ENCODE results near the gene FAM53B.
"Not testable (repeated sequence)": the region's sequence is repeated elsewhere in the genome, so short reads cannot be mapped to it uniquely, and the experiment has no call there.

FAM53B gene

GRCh38 chr10:124744102-124745050 lies at the start of gene FAM53B:
Gene FAM53B (minus strand): TSS chr10:124744378. CDS start chr10:124706713, 37,665 bp downstream.
- no peak for FAIRE-seq

- FAIRE-seq = no peak
Observed at GRCh38 chr10:124792998-124793352, 48.8 kb upstream of the FAM53B start.

DNA sequence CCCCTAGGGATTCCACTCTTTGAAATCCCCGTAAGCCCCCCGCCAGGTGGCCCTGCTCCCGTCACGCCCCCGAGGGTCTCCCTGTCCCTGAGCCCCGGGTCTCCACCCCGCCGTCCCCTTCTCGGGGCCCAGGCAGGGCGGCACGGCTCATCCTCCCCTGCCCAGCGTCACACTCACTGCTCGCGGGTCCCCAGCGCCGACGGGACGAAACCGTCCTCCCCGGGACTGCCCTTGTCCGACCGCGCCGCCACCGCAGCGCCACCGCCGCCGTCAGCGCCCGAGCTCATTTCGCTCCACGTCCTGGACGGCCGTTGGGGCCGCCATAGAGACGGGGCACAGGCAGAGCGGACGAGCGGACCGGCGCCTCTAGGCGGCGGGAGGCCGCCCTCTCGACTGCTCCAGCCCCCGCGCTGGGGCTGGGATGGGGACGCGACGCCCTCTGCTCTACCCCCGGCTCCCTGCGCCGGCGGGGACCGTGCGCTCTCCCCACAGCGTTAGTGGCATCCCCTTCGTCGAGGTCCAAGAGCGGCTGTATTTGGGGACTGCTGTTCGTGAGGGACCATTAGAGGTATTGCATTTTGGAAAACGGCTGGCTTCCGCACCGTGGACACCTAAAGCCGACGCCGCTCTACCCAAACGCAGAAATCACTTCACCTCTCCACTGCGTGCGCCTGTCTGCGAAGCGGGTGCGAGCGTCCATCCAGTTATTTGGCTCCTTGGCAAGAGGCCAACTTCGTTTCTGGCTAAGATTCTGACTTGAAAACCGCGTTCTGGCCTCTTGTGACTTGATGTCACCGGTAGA lies 47.6 kb upstream of the FAM53B start, which contains the start of gene EEF1AKMT2:
Gene EEF1AKMT2, minus strand, starts transcription at position 341 of the 802 bp plus-strand sequence. Its CDS starts 54 bp downstream, at position 287.
- FAIRE-seq = no peak

DNA sequence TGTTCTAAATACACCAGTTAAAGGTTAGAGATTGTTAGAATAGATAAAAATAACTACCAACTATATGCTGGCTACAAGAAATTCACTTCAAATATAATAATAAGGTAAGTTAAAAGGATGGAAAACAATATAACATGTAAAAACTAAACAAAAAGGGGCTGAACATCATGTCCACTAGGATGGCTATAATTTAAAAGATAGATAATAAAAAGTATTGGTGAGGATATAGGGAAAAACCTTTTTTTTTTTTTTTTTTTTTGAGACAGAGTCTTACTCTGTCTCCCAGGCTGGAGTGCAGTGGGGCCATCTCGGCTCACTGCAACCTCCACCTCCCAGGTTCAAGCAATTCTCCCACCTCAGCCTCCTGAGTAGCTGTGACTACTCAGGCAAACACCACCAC lies 38.7 kb upstream of the FAM53B start:
- not testable (repeated sequence) for FAIRE-seq

DNA sequence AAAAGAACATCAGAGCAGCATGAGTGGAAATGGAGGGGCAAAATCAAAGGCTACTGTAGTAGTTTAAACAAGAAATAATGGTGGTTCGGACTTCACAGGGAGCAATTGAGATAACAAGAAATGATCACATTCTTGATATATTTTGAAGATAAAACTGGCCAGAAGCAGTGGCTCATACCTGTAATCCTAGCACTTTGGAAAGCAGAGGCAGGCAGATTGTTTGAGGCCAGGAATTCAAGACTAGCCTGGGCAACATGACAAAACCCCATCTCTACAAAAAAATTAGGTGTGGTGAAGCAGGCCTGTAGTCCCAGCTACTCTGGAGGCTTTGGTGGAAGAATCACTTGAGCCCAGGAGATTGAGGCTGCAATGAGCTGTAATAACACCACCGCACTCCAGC lies 24.6 kb upstream of the FAM53B start:
- FAIRE-seq = no peak

DNA sequence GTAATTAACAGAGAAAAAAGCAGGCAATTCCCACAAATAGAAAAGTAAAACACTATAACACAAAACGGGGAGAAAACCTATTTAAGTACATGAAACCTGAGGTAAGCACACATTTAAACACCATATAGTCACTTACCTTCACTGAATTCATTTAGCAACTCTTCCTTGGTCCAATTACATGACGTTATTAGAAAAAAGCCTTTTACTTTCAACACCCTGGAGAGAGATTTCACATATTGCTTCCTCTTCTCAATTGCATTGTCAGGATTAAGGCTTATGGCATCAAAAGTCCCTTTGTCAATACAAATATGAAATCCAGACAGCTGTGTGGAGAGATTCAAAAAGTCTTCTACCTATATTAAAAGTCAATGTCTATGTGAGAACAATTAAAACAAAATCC lies 21.1 kb upstream of the FAM53B start:
- no peak for FAIRE-seq

- FAIRE-seq = peak; percentile 17
Observed at GRCh38 chr10:124763267-124763666, 19.1 kb upstream of the FAM53B start.

DNA sequence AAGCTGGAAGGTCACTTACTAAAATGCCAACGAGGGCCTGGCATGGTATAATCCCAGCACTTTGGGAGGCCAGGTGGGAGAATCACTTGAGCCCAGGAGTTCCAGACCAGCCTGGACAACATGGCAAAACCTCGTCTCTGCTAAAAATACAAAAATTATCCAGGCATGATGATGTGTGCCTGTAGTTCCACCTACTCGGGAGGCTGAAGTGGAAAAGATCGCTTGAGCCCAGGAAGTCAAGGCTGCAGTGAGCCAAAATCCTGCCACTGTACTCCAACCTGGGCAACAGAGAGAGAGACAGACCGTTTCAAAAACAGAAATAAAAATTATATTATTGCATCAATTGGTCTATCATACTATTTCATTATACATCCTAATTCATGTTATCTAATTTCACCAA lies 18.1 kb upstream of the FAM53B start:
- FAIRE-seq = no peak

GRCh38 chr10:124756156-124756903 lies 12.2 kb upstream of the FAM53B start:
- FAIRE-seq = no peak

- FAIRE-seq = no peak
Observed at GRCh38 chr10:124755581-124755980, 11.4 kb upstream of the FAM53B start.

DNA sequence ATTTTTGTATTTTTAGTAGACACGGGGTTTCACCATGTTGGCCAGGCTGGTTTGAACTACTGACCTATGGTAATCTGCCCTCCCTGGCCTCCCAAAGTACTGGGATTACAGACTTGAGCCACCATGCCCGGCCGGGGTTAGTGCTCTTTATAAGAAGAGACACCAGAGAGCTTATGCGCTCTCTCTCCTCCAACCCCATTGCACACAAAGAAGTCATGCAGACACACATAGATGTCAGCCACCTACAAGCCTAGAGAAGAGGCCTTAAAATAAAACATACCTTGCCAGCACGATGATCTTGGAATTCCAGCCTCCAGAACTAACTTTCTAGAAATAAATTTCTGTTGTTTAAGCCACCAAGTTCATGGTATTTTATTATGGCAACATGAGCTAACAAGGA lies 10.0 kb upstream of the FAM53B start:
- no peak for FAIRE-seq

DNA sequence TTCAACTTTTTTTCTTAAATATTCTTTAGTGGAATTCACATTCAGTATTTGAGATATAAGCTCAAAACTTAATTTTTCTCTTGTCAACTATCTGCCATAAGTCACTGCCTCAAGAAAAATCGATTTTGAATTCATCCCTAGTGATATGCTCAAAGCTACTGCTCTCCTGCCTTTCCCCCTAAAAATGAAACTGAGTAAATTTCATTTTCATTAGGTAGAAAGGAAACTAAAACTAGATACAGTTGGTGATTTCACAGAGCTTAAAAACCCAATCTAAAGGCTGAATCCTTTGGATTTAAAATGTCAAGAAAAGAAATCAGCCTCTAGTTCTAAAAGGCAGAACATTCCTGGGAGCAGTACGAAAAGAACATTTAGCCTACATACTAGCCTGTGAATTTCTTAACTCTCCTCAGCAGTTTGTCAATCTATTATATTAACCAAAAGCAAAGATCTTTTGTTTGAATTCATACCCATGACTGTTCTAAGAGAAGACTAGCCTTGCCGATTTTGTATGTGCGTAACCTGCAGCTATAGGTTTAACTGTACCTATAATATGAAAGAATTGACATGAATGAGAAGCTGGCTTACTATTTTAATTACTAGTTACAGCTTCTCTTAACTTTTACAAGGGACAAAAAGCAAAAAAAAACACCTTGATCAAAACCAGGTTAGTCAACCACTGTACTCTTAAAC lies 4.9 kb upstream of the FAM53B start:
- FAIRE-seq = no peak

- no peak for FAIRE-seq
Observed at GRCh38 chr10:124748166-124748565, 4.0 kb upstream of the FAM53B start.

GRCh38 chr10:124747745-124748144 lies 3.6 kb upstream of the FAM53B start:
- no peak for FAIRE-seq

GRCh38 chr10:124746992-124747391 lies 2.8 kb upstream of the FAM53B start:
- no peak for FAIRE-seq

- not testable (repeated sequence) for FAIRE-seq
Observed at GRCh38 chr10:124746447-124746846, 2.3 kb upstream of the FAM53B start.

DNA sequence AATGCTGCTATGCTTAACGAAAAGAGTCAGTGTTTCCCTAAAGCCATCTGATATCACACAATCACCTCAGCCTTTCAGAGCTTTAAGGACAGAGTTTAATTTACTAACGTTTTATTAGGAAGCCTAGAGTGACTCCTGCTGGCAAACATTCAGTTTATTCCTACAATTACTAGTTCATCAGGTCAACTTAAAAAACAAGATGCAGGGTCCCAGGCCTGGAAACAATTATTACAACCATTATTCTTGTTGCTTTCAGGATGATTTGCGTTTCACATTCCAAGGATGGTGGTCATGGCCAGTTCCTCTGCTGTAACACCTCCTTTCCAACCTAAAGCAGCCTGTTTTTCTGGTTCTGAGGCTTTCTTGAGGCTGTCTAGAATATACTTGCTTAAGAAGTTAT lies 1.5 kb upstream of the FAM53B start:
- no peak for FAIRE-seq

- FAIRE-seq = no peak
Observed at GRCh38 chr10:124745252-124745651, 1.1 kb upstream of the FAM53B start.

GRCh38 chr10:124743191-124744101 lies 732 bp downstream of the FAM53B start:
- FAIRE-seq = no peak

- FAIRE-seq = no peak
Observed at GRCh38 chr10:124742413-124743190, 1.6 kb downstream of the FAM53B start.
